Measurements from ENCODE around the gene NUP88. TPM values are rescaled to one million over a fixed set of nuclear protein-coding genes. Genes with fewer than 3 reads are reported as not detected.

The NUP88 gene
- total and polyA plus RNA-seq, 2 donors (not counting 3 experiments of a cell fraction or from before 2014, with no cell fraction given): 52.5 to 95.8 TPM

DNA sequence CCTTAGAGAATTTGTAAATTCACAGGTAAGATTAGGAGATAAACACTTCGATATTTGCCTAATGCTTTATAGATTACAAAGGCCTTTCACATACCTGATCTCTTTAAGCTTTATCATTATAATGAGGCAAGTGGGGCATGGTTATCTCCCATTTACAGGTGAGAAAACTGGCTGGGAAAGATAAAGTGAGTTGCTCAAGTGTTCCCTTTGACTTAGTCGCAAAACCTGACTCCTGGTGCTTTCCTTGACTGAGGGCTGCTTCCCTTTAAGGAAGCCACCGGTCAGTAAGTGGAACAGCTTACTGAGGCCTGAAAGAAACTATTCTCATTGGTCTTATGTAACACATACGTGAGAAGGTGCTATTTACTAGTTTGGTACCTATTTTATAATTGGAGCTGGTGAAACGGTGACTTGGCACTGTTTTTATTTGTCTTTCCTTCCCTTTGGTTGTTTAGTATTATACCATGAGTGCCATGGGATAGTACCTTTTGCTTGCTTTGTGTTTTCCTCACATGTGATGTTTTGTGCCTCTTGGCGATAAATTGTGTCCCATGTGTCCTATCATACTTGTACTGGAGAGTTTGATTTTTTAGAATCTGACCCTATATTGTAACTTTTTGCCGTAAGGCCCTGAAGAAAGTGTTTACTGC is 57.2 kb downstream of the NUP88 start:
- no peak for FAIRE-seq
- CTCF ChIA-PET: no interaction called here

More for the DNA sequence above, 57.2 kb downstream of the NUP88 start:
- Histone ChIP-seq H3K4me1 (ENCODE audit: control insufficient read depth, extremely low read depth, insufficient read depth, low read length) (no peaks in the 10 kb centered on the region), H3K9me3 (replicated peaks; ENCODE audit: control insufficient read depth, insufficient read depth, low read length) (no peaks in the 10 kb centered on the region), H2AFZ (ENCODE audit: low read depth, low read length) (no peak overlapping the region), H3K79me2 (ENCODE audit: control insufficient read depth, insufficient read depth, low read length) (peaks cover 2% of the 10 kb centered on the region), H3K27ac (ENCODE audit: insufficient read depth, low read depth, low read length) (no peak overlapping the region), H3K4me2 (ENCODE audit: insufficient read depth, low read length) (no peak overlapping the region), H4K20me1 (replicated peaks; ENCODE audit: control insufficient read depth, extremely low read depth, insufficient read depth, low read length) (no peaks in the 10 kb centered on the region), H3K9ac (replicated peaks; ENCODE audit: extremely low read depth, insufficient read depth, low read length) (no peak overlapping the region), H3K27me3 (ENCODE audit: control insufficient read depth in 2 of 2, insufficient read depth in 2 of 2, low read length in 2 of 2) (no peaks in the 10 kb centered on the region), H3K9me1 (replicated peaks; ENCODE audit: control insufficient read depth, extremely low read depth, insufficient read depth, low read length) (no peaks in the 10 kb centered on the region), H3K36me3 (ENCODE audit: control insufficient read depth in 2 of 2, extremely low read depth in 1 of 2, insufficient read depth in 2 of 2, low read length in 2 of 2) (peaks cover 15 to 18% of the 10 kb centered on the region in 2 experiments), H3K4me3 (replicated peaks in 1 of 3; ENCODE audit: insufficient read depth in 1 of 3, low read depth in 1 of 3, low read length in 3 of 3) (no peak overlapping the region)
- POLR2A ChIA-PET: interaction anchor here (0.6 kb wide), 1 partner anchor 56 kb away, joined by 4 read pairs; no protein-coding TSS in a partner anchor
- dilution Hi-C loops (cut with MboI; ENCODE audit: extremely low pct_ligation_motif_present, low sequenced_read_pairs) (no loop called here), intact Hi-C loops (cut with micrococcal nuclease) (loop anchor here (10.0 kb wide), 1 partner anchor 117 kb away; no protein-coding TSS in a partner anchor)
- TF ChIP-seq EZH2 (IDR thresholded peaks at IDR 0.05; ENCODE audit: borderline replicate concordance, low read depth, low read length, severe bottlenecking) (no peak), POLR2A (IDR thresholded peaks at IDR 0.05; ENCODE audit: low read depth, low read length) (no peak), POLR2AphosphoS5 (IDR thresholded peaks at IDR 0.05; ENCODE audit: insufficient read depth, low read depth, low read length) (no peak), FOS (IDR thresholded peaks at IDR 0.05; ENCODE audit: borderline replicate concordance, insufficient read depth, low read length) (no peak), MYC (IDR thresholded peaks at IDR 0.05; ENCODE audit: low read depth, low read length) (no peak), JUN (IDR thresholded peaks at IDR 0.05; ENCODE audit: borderline replicate concordance, insufficient read depth, insufficient read length, low read depth) (no peak), GATA2 (IDR thresholded peaks at IDR 0.05; ENCODE audit: insufficient read depth, insufficient read length, low read depth, low read length) (no peak)
- TF ChIP-seq, protein P1, sequence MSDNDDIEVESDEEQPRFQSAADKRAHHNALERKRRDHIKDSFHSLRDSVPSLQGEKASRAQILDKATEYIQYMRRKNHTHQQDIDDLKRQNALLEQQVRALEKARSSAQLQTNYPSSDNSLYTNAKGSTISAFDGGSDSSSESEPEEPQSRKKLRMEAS (IDR thresholded peaks at IDR 0.05; ENCODE audit: insufficient read depth, insufficient read length): no peak
- TF ChIP-seq, protein P2, sequence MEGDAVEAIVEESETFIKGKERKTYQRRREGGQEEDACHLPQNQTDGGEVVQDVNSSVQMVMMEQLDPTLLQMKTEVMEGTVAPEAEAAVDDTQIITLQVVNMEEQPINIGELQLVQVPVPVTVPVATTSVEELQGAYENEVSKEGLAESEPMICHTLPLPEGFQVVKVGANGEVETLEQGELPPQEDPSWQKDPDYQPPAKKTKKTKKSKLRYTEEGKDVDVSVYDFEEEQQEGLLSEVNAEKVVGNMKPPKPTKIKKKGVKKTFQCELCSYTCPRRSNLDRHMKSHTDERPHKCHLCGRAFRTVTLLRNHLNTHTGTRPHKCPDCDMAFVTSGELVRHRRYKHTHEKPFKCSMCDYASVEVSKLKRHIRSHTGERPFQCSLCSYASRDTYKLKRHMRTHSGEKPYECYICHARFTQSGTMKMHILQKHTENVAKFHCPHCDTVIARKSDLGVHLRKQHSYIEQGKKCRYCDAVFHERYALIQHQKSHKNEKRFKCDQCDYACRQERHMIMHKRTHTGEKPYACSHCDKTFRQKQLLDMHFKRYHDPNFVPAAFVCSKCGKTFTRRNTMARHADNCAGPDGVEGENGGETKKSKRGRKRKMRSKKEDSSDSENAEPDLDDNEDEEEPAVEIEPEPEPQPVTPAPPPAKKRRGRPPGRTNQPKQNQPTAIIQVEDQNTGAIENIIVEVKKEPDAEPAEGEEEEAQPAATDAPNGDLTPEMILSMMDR (IDR thresholded peaks at IDR 0.05; ENCODE audit: extremely low read depth in 1 of 2, insufficient read depth in 1 of 2, low read depth in 1 of 2, low read length in 2 of 2): no peak
- BruUV-seq (replicated peaks): no TSS peak
- DNase-seq (ENCODE audit: low read depth, low spot score): no peak
